AML-193 (cell line): ENCODE results near the gene SURF6.
A peak's percentile ranks its signal among the peaks of the same experiment; 100 is the strongest.
"Not testable (repeated sequence)": the region's sequence is repeated elsewhere in the genome, so short reads cannot be mapped to it uniquely, and the experiment has no call there.

ENCODE experiments used
- DNase-seq, 2 experiments: peaks; one replicate each; lab custom pipeline; 2025; lab: John Stamatoyannopoulos, UW

SURF6 gene

DNA sequence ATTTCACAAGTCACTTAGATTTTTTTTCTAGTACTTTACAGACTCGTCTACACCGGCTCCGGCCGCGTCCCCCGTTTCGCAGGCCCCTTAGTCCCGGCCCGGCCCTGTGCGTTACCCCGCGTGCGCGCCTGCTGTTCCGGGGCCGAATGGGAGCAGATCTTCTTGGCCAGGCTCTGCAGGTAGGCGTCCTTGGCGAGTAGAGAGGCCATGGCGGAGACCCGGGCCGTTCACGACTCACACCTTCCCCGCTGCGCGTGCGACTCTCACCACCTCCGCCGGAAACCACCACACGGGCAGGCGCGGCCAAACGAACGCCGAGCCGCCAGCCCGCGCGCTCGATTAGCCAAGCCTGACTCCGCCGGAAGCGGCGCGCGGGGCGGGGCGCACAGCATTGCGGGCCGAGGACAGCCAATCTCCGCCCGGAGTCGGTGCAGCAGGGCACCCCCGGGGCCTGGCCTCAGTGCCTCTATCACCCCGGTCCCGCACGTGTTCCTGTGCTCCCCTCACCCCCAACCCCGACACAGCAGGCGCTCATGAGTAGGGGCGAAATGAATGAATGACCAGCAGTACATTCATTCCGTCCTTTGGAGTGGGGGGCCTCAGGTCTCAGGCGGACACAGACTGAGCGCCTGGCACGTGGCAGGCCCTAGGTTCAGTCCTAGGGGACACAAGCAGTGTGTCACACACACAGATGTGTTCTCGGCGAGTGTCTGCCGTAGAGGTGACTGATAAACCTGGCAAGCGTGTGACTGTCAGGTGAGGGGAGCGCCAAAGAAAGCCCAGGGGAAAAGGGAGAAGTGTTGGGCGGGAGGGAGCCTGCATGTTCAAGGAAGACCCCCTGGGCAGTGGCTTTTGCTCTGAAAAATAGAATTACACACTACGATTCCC is at the start of gene SURF6:
SURF6 (minus strand) TSS at position 265 of the 888 bp plus-strand sequence; CDS start at position 209, 56 bp downstream.
- DNase-seq: peak; percentile 85

DNA sequence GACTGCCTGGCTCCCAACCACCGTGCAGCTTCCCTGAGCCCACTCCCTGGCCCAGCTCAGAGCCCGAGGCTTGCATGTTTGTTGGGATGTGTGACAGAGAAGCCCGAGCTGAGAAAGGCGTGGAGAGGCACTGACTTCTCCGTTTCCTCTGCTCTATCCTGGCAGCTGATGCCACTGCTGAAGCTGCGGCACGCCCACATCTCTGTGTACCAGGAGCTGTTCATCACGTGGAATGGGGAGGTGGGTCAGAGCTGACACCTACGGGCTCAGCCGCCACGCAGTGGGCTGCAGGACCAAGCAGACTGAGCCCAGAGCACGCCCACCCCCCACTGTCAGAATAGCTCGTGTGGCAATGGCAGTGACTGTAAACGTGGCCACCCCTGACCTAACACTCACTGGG is 49.5 kb upstream of the SURF6 start:
- no peak for DNase-seq

DNA sequence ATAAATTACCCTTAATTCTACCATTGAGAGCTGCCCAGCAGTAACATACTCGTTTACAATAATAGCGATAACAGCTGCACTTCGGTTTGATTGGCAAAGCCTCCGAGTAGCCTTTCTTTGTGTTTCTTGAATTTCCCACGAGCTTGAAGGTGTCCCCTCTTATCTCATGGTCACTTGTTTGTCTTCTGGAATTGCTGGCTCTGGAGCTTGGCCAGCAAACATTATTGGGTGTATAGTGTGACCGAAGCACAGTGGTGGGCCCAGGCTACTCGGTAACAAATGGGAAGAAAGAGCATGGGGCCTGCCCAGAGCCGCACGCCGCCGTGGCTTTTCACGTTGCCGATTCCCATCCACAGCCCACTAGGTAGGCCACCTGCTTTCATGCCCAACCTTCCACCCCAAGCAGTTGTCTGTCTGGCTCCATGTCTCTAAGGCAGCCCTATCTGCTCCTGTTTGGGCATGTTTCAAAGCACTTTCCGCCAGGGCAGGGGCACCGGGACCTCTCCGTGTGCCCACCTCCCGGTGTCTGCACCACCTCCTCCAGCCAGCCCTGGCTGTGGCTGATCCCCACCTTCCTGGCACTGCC is 48.8 kb upstream of the SURF6 start:
- no peak for DNase-seq

DNA sequence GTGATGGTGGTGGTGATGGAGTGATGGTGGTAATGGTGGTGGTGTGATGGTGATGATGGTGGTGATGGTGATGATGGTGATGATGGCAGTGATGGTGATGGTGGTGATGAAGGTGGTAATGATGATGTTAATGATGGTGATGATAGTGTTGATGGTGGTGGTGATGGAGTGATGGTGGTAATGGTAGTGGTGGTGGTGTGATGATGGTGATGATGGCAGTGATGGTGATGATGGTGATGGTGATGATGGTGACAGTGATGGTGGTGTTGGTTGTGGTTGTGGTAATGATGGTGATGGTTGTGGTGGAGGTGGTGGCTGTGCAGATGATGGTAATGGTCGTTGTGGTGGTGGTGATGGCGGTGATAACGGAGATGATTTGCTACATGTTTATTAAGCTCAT is 47.5 kb upstream of the SURF6 start:
- no peak for DNase-seq

DNA sequence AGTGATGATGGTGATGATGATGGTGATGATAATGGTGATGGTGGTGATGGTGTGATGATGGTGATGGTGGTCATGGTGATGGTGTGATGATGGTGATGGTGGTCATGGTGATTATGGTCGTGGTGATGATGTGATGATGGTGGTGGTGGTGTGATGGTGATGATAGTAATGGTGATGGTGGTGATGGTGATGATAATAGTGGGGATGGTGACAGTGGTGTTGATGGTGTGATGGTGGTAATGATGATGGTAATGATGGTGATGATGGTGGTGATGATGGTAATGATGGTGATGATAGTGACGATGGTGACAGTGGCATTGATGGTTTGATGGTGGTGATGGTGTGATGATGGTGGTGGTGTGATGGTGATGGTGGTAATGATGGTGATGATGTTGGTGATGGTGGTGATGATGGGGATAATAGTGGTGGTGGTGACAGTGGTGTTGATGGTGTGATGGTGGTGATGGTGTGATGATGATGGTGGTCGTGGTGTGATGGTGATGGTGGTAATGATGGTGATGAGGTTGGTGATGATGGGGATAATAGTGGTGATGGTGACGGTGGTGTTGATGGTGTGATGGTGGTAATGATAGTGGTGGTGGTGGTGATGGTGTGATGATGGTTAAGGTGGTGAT is 46.6 kb upstream of the SURF6 start:
- DNase-seq: no peak

DNA sequence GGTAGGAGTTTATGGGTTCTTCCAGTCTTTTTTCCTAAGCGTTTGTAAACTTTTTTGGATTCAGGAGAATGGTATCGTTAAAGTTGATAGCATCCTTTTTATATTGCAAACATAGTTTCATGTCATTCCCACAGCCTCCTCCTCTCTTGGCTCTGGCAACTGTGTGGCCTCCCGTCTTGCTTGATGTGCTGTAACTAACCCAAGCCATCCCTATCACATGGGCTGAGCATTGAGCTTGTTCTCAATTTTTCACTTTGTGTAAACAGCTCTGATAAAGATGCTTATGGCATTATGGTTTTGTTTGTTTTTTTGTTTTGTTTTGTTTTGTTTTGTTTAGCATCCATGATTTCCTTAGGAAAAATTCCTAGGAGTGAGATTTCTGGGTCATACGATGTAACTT is 44.7 kb upstream of the SURF6 start:
- no peak for DNase-seq

DNA sequence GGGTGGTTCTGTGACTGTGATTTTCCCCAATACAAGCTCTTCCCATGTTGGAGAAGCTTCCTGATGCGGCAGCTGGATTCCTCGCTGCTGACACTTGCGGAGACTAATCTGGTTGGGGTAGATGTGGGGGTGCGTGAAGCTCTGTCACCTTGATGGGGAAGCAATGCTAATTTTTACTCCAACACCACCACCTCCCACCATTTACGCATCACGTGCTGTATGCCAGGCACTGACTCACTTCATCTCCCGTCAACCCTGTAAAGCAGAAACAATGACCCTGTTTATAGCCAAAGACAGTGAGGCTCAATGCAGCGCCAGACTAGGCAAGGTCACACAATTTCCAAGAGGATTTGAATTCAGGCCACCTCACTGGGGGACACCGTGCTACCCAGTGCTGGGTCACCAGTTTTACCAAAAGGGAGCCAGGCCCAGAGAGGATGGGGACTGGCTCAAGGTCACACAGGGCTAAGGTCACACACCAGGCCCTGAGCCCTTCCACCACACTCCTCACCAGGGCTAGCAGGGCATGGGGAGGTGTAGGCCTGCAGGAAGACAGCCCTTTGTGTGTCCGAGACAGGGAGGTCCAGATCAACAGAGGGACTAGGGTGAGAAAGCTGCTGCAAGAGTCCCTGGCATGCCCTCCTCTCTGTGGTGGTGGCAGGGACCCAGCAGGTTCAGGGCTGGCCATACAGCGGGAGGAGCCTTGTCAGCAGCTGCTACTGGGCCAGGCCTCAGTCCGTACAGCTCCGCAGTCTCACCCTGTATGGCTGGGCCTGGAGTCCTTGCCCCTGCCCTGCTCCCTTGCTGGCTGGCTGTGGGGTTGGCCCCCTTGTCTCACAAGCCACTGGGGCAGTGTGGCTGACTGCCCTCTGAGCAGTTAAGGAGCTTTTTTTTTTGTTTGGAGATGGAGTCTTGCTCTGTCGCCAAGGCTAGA is 43.4 kb upstream of the SURF6 start:
- no peak for DNase-seq

DNA sequence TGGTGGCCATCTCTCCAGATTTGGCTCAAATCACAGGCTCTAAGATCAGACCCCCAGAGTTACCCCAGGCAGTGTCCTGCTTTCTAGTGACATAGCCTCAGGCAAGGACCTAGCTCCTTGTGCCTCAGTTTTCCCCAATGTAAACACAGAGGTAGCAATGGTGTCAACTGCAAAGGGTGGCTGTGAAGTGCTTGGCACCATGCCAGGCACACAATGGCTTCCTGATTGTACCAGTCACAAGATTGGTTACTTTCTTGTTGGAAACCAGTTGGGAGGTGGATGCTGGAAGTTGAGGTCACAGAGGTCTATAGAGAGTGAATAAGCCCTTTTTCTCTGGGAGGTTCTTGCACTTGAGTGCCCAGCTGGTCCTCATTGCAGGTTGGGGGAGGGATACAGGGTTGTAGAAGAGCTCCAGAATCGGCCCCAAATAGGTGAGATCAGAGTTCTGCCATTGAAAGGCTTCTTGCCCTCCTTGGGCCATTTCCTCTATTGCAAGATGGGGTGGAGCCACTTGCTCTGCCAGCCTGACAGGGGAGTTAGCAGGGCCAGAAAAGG is 42.5 kb upstream of the SURF6 start:
- DNase-seq: no peak

DNA sequence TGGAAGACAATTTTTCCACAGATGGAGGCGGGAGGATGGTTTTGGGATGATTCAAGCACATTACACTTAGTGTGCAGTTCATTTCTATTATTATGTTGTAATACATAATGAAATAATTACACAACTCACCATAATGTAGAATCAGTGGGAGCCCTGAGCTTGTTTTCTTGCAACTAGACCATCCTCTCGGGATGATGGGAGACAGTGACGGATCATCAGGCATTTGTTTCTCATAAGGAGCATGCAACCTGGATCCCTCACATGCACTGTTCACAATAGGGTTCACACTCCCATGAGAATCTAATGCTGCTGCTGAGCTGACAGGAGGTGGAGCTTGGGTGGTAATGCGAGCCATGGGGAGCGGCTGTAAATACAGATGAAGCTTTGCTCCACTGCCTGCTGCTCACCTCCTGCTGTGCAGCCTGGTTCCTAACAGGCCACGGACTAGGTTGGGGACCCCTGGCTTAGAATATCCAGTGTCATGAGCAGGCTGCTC is 41.8 kb upstream of the SURF6 start:
- no peak for DNase-seq

DNA sequence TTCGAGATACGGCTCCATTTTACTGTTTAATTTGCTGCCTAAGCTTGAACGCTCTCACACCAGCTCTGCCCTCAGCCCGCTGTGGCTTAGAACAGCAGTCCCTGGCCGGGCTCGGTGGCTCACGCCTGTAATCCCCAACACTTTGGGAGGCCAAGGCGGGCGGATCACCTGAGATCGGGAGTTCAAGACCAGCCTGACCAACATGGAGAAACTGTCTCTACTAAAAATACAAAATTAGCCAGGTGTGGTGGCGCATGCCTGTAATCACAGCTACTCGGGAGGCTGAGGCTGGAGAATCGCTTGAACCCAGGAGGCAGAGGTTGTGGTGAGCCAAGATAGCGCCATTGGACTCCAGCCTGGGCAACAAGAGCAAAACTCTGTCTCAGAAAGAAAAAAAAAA is 41.3 kb upstream of the SURF6 start:
- not testable (repeated sequence) for DNase-seq

DNA sequence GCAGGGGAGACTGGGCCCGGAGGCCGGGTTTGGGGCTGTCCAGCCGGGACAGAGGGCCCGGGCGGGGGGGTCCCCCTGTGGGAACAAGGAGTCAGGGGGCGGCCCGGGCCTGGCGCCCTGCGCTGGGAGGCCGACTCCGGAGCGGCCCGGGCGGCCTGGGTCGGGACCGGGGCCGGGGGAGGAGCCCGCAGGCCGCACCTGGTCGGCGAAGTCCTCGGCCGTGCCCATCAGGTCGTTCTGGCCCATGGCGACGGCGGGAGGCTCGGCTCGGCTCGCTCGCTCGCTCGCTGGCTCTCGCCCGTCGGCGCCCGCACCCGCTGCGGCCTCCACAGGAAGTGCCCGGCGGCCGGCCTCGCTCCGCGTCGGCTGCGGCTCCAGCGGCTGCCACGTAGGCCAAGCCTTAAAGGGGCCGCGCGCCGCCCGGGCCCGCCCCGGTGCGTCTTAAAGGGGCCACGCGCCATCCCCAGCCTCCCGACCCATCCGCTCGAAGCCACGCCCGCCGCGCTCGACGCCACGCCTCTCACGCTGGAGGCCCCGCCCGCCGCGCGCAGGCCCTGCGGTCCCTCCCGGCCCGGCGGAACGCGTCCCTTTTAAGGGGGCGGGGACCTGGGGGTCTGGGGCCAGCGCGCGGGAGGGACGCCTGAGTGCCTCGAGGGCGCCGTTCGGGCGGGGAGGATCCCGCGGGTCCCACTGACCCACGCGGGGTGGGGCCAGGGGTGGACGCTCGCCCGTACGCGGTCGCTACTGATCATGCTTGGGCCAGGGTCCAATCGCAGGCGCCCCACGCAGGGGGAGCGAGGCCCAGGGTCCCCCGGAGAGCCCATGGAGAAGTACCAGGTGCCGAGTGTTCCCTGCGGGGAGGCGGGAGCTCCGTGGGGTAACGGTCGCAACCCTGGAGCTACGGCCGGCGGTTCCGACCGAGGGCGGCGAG is 40.0 kb upstream of the SURF6 start, which contains the start of the genes STKLD1 and SURF4:
STKLD1 (plus strand) TSS at position 643 of the 931 bp plus-strand sequence; CDS start at position 751, 108 bp downstream.
SURF4 (minus strand) TSS at position 337 of the 931 bp plus-strand sequence; CDS start at position 246, 91 bp downstream.
- peak; percentile 87 to 88 for DNase-seq

DNA sequence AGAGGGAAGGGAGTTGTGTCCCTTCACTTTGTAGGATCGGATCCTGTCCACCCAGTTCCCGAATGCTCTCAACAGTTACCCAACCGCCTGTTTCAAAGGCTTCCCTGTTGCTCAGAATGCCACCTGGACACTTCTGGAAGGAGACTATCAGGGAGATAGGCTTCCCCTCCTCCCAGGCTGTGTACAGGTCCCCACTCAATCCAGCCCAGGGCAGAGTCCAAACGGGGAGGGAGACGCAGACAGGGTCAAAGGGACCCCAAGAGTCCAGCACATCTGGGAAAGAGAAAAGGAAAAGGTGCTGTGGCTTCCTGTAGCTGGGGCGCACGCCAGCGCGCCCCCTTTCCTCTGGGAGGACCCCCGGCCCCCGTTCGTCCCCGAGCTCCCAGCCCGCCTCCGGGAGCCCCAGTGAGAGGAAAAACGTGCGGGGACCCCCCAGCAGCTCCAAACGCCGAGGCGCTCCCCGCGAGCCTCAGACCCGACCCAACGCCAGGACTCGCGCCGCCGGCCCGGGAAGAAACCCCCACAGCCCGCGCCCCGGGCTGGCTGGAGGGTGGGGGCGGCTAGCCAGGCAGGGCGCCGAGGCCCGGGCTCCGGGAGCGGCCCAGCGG is 39.2 kb upstream of the SURF6 start:
- DNase-seq: peak; percentile 21 to 32

DNA sequence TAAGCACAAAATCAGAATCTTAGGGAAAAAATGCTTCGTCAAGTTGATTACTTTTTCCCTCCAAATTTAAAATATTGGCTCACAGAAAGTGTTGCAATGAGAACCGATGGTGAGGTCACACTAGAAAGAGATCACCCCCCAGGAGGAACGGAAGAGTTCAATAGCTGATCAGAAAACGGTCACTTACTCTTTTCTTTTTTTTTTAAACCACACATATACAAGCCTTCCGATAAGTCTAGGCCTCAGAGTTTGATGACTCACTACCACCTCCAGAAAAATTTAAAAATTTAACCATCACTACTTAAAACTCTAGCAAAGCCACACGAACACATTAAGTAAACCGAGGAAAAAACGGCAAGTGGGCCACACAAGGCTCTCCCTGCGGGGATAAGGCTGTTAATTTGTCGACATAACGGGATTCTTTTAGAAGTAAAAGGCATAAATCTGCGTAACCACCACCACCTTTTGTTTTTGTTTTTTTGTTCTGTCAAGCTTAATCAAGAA is 38.7 kb upstream of the SURF6 start:
- DNase-seq: peak; percentile 32 to 57

DNA sequence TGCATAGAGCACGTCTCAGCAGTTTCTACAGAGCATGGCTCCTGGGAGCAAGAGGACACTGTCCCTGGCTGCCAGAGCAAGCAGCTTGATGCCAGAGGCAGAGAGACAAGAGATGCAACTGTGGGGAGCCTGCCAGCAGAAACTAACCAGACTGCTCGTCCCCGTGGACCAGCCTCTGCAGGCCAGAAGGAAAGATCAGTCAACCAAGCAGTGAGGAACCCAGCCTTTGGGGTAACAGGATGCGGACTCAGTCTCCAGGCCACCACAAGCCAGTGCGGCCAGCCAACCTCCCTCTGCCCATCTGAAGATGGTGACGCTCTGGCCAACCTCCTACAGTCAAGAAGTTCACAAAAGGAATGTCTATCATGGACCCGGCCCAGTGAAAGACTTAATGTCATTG is 36.2 kb upstream of the SURF6 start:
- no peak for DNase-seq

DNA sequence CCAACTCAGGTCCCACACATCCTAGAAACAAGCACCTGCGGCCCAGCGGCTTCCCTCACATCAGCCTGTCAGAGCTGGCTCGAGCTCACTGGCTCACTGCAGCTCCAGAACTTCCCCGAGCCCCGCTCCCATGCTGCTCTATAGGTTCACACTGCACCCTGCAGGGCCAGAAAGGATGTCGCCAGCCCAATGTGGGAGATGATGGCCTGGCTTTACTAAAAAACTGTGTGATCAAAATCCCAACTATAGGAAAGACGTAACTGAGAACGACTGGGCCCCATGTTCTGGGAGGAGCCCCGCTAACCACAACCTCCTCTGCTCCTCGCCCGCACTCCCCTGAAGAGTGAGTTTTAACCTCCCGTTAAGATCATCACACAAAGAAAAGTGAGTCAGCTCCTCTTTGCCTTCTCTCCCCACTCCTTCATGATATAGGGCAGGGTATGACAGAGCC is 35.3 kb upstream of the SURF6 start:
- DNase-seq: no peak

DNA sequence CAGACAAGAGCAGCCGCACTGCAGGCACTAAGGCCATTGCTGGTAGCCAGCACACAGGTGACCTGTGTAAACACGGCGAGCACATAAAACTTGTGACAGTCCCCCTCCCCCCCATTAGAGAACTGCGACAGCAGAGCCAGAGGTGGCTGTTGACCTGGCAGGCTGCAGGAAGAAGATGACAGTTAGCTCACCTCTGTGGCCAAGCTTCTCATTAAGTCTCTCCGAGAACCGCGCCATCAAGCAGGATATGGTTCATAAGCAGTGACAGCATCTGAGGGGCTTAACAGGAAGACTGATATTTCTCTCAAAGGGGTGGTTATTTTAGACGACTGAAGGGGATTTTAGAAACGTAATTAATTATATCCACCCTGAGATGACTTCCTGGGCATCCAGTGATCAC is 34.7 kb upstream of the SURF6 start:
- no peak for DNase-seq

DNA sequence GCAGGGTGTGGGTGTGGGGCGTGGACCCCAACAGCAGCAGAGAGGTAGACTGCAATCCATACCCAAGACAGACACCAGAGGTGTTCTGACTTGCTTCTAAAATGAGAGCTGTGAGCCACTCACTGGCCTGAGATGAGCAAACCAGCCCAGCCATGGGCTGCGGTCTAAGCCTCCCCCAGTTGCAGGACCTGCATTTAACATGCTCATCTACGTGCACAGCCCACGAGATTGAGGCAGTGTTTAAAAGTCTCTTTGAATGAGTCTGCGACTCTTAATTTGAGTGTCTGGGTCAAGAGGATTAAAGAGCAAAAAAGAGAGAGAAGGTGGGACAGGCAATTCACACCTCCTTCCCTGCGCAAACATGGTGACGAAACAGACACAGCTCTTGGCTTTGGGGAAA is 33.9 kb upstream of the SURF6 start:
- no peak for DNase-seq

DNA sequence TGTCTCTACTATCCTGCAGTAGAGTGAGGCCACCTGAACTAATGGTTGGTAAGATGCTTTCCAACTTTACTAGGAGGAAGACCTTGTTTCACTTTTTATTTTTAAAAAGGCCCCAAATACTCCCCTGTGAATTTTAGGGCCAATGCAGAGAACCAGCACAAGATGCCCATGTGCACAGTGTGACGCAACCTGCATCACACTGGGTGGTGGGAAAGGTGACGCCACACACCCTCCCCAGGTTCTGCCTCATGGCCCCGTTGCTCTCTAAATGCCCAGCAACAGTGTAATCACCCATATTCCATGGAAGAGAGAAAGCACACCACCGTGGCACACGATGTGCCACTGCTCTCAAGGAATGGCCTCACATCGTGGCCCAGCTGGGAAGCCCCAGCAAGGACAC is 33.4 kb upstream of the SURF6 start:
- DNase-seq: no peak

DNA sequence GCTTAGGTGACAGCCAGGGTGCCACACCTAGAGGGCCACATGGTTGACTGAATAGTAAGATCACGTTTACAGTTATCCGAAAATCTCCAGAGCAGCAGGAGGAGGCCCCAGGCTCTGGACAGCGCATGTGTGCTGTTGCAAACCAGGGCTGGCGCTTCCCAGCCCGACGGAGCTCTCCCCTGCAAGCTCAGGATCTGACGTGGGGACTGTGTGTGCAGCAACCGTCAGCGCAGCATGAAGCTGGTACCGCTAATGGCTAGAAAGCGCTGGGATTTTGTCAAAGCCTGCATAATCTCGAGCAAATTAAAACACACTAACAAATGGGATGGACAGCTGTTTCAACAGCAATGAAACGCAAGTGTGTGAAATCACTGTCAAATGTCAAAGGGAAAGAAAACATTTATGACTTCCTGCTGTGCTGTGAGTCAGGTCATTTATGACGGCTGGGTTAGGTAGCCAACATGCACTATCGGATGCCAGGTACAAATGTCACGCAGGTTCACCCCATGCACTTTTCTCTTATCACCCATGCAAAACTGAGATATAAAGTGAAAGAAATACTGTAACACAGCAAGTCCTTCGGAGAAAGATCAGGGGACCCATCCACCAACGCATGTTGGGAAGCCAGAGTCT is 32.4 kb upstream of the SURF6 start:
- DNase-seq: no peak
